Osteoblast (primary cell): ENCODE results near the gene HPGDS. TPM values are rescaled to one million over a fixed set of nuclear protein-coding genes. Genes with fewer than 3 reads are reported as not detected.
"Not testable (repeated sequence)": the region's sequence is repeated elsewhere in the genome, so short reads cannot be mapped to it uniquely, and the experiment has no call there.

Experiments
- DNase-seq: peaks from one replicate; pipeline ENCODE4 v3.0.0; 2011; ENCODE audit warnings: low spot score, mixed read lengths; ENCODE audit not compliant: insufficient read length; ENCODE audit errors: missing footprints
- H2AFZ ChIP-seq: 2 replicates; pipeline ENCODE4 v1.6.0; 2011; ENCODE audit warnings: mild to moderate bottlenecking, low read length
- H3K27ac ChIP-seq: 2 replicates; pipeline ENCODE4 v1.5.1; 2011; ENCODE audit warnings: mild to moderate bottlenecking, low read depth, low read length, moderate library complexity
- H3K27me3 ChIP-seq: 2 replicates; pipeline ENCODE4 v1.6.0; 2012; ENCODE audit warnings: mild to moderate bottlenecking, control low read depth, inconsistent platforms, low read length, moderate library complexity; ENCODE audit not compliant: insufficient read depth
- H3K36me3 ChIP-seq: 2 replicates; pipeline ENCODE4 v1.5.1; 2011; ENCODE audit warnings: mild to moderate bottlenecking, low read length, control low read depth, moderate library complexity; ENCODE audit not compliant: insufficient read depth
- H3K4me1 ChIP-seq: 2 replicates; pipeline ENCODE4 v1.5.1; 2011; ENCODE audit warnings: mild to moderate bottlenecking, low read length, control low read depth, moderate library complexity; ENCODE audit not compliant: insufficient read depth
- H3K4me2 ChIP-seq: 2 replicates; pipeline ENCODE4 v1.6.0; 2011; ENCODE audit warnings: mild to moderate bottlenecking, low read length; ENCODE audit not compliant: insufficient read depth
- H3K4me3 ChIP-seq: fragments of 200-600 bp; sonication (generic); 3 replicates; pipeline ENCODE4 v1.5.1; 2012; ENCODE audit warnings: mild to moderate bottlenecking, low read length, inconsistent platforms; ENCODE audit not compliant: insufficient read depth
- H3K79me2 ChIP-seq: 2 replicates; pipeline ENCODE4 v1.6.0; 2012; ENCODE audit warnings: mild to moderate bottlenecking, low read length, control low read depth, inconsistent platforms; ENCODE audit not compliant: insufficient read depth
- H3K9me3 ChIP-seq: 2 replicates; pipeline ENCODE4 v1.5.1; 2011; ENCODE audit warnings: low read depth, low read length, control low read depth
- H4K20me1 ChIP-seq: 2 replicates; pipeline ENCODE4 v1.6.0; 2012; ENCODE audit warnings: mild to moderate bottlenecking, low read length, control low read depth; ENCODE audit not compliant: insufficient read depth
- total RNA-seq: library from RNA; depleted of rRNA; stranded (reverse); fragments of >200 nt; gene quantifications from 2 replicates; pipeline ENCODE4 v1.2.3, GENCODE V29; 2012
- TF ChIP-seq, protein P1 (sequence below): IDR thresholded peaks from 2 replicates; pipeline ENCODE4 v1.5.1; 2011; ENCODE audit warnings: mild to moderate bottlenecking, low read depth, low read length, moderate library complexity; ENCODE audit errors: extremely low read depth

Gene HPGDS
- total RNA-seq, 1 donor: not detected

DNA sequence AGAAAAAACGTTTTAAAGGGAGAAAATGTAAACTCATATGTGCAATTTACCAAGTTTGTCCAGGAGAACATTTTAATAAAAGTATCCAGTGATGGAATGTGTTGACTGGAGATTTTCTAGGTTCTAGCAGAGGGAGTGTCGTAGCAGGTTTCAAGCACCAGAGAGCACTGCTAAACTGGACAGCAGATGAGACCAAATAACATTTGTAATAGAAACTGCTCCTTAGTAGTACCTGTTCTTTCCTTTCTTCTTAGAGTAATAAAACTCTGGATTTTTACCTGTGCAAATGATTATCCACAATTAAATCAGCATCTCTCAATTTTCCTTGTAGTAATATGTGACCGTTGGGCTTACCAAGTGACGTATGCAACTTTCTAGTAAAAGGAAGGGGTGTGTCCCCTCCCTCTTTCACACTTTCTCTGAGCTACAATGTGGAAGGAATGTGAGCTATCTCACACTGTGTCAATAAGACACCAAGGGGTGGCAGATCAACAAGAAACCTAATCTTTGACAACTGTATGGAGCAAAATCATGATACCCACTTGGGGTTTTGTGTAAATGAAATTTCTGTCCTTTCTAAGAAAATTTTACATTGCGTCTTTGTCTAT is 9.5 kb downstream of the HPGDS start:
- Histone ChIP-seq H4K20me1 (no peaks in the 10 kb centered on the region), H3K4me1 (peaks cover 7% of the 10 kb centered on the region), H3K4me3 (no peak overlapping the region), H3K27me3 (peaks cover 7% of the 10 kb centered on the region), H3K27ac (no peak overlapping the region), H2AFZ (no peak overlapping the region), H3K9me3 (no peaks in the 10 kb centered on the region), H3K4me2 (no peak overlapping the region), H3K79me2 (no peaks in the 10 kb centered on the region), H3K36me3 (no peaks in the 10 kb centered on the region)
- peak; percentile 54 for DNase-seq
- TF ChIP-seq, protein P1, sequence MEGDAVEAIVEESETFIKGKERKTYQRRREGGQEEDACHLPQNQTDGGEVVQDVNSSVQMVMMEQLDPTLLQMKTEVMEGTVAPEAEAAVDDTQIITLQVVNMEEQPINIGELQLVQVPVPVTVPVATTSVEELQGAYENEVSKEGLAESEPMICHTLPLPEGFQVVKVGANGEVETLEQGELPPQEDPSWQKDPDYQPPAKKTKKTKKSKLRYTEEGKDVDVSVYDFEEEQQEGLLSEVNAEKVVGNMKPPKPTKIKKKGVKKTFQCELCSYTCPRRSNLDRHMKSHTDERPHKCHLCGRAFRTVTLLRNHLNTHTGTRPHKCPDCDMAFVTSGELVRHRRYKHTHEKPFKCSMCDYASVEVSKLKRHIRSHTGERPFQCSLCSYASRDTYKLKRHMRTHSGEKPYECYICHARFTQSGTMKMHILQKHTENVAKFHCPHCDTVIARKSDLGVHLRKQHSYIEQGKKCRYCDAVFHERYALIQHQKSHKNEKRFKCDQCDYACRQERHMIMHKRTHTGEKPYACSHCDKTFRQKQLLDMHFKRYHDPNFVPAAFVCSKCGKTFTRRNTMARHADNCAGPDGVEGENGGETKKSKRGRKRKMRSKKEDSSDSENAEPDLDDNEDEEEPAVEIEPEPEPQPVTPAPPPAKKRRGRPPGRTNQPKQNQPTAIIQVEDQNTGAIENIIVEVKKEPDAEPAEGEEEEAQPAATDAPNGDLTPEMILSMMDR: peak; percentile 62

DNA sequence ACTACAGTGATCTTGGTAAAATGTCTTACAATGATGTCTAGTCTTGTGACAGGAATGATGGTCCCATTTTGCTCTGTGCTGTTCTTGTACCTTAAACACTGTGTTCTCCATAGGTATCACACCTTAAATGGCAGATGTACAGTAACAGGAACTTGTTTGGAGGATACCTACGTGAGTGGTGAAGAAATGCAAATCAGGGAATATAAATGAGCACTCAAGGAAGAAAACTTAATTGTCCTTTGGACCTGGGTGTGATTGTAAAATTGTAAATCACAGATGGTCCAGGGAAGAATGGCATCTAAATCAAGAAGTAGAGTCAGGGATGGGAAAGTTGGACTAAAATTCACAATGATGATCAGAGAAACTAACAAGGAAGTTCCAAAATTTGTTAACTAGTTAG is 12.7 kb downstream of the HPGDS start:
- no peaks in the 10 kb centered on the region for H3K36me3 ChIP-seq
- H3K27ac ChIP-seq: no peak overlapping the region
- H3K79me2 ChIP-seq: no peaks in the 10 kb centered on the region
- H3K4me3 ChIP-seq: no peak overlapping the region
- H3K4me2 ChIP-seq: no peak overlapping the region
- no peaks in the 10 kb centered on the region for H4K20me1 ChIP-seq
- peaks cover 7% of the 10 kb centered on the region for H3K27me3 ChIP-seq
- H3K9me3 ChIP-seq: peaks cover 3% of the 10 kb centered on the region
- H2AFZ ChIP-seq: no peak overlapping the region
- peaks cover 4% of the 10 kb centered on the region for H3K4me1 ChIP-seq
- no peak for DNase-seq
- TF ChIP-seq, protein P1: no peak

DNA sequence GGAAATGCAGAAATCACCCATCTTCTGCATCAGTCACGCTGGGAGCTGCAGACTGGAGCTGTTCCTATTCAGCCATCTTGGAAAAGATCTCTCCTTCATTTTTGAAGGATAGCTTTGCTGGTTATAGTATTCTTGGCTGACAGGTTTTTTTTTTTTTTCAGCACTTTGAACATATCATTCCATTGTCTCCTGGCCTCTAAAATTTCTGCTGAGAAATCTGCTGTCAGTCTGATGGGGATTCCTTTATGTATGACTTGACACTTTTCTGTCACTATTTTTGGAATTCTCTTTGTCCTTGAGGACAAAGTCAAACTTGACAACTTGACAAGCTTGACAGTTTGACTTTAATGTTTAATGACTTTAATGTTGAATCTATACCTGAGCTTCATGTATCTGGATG is 16.8 kb downstream of the HPGDS start:
- peaks cover 3% of the 10 kb centered on the region for H3K9me3 ChIP-seq
- H3K4me1 ChIP-seq: no peaks in the 10 kb centered on the region
- no peak for DNase-seq
- TF ChIP-seq, protein P1: no peak
- H4K20me1 ChIP-seq: no peaks in the 10 kb centered on the region
- H3K4me3 ChIP-seq: no peak overlapping the region
- H3K27ac ChIP-seq: no peak overlapping the region
- no peaks in the 10 kb centered on the region for H3K36me3 ChIP-seq
- H3K4me2 ChIP-seq: no peak overlapping the region
- no peaks in the 10 kb centered on the region for H3K79me2 ChIP-seq
- no peak overlapping the region for H2AFZ ChIP-seq
- peaks cover 7% of the 10 kb centered on the region for H3K27me3 ChIP-seq

DNA sequence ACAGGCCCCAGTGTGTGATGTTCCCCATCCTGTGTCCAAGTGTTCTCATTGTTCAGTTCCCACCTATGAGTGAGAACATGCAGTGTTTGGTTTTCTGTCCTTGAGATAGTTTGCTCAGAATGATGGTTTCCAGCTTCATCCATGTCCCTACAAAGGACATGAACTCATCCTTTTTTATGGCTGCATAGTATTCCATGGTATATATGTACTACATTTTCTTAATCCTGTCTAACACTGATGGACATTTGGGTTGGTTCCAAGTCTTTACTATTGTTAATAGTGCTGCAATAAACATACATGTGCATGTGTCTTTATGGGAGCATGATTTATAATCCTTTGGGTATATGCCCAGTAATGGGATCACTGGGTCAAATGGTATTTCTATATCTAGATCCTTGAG is 22.7 kb downstream of the HPGDS start:
- not testable (repeated sequence) for H3K4me1 ChIP-seq, DNase-seq, H3K79me2 ChIP-seq, H3K36me3 ChIP-seq, H2AFZ ChIP-seq, H3K4me2 ChIP-seq, H3K27me3 ChIP-seq, H3K4me3 ChIP-seq, H4K20me1 ChIP-seq, H3K27ac ChIP-seq, H3K9me3 ChIP-seq
